GM12875 (cell line): ENCODE measurements around the gene AKT3.

Experiments
- H3K4me3 ChIP-seq: one replicate; pipeline ENCODE4 v1.5.1; 2011; ENCODE audit warnings: low read depth, low read length, control low read depth
- CTCF ChIP-seq: IDR thresholded peaks from 2 replicates; pipeline ENCODE4 v1.5.1; 2011; ENCODE audit warnings: low read depth, mild to moderate bottlenecking, control low read depth, inconsistent platforms, low read length, moderate library complexity, borderline replicate concordance; ENCODE audit not compliant: insufficient read depth

The AKT3 gene

DNA sequence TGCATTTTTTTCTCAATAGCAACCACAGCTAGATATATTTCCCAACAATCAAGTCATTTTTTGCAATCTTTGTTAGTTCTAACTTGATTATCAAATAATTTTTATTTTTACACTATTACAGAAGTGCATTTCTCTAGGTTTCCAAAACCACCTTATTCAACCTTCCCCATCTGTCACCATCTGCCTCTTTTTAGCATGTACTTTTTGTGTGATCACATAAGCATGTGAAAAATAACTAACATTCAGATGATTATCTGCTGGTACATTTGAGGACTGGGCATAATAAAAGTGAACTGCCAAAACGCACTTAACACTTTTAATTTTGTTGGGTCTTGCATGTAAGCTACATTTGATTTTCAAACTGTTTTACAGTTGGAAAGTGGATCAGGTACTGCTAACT lies 291.5 kb downstream of the AKT3 start:
- no peak for TF ChIP-seq CTCF
- H3K4me3 ChIP-seq = no peak overlapping the region

- no peak overlapping the region for H3K4me3 ChIP-seq
- TF ChIP-seq CTCF = no peak
These were observed 292.2 kb downstream of the AKT3 start for GRCh38 chr1:243557866-243558265.

GRCh38 chr1:243554686-243555085 lies 295.4 kb downstream of the AKT3 start:
- H3K4me3 ChIP-seq = no peak overlapping the region
- no peak for TF ChIP-seq CTCF

GRCh38 chr1:243553090-243553489 lies 297.0 kb downstream of the AKT3 start:
- no peak overlapping the region for H3K4me3 ChIP-seq
- TF ChIP-seq CTCF = no peak

DNA sequence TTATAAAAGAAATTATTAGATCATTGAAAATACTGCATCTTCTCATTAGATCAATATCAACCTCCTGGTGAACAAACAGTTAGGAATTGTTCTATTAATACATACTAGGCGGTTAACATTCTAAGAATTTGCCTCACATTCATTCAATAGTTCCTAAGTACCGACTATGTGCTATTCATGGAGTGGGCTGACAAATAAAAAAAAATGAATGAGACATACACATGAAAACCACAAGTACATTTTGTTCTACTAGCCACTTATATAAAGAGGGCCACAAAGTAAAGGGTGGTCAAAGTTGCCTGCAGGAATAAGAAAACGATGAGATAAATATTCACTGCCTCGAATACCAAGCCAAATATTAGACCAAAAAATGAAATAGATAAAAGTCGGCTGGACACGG lies 299.8 kb downstream of the AKT3 start:
- TF ChIP-seq CTCF = no peak
- H3K4me3 ChIP-seq = no peak overlapping the region

- no peak overlapping the region for H3K4me3 ChIP-seq
- TF ChIP-seq CTCF = no peak
These were observed 300.3 kb downstream of the AKT3 start for GRCh38 chr1:243549791-243550190.

- TF ChIP-seq CTCF = no peak
- H3K4me3 ChIP-seq = no peak overlapping the region
These were observed 300.9 kb downstream of the AKT3 start for GRCh38 chr1:243549108-243549507.
